Measurements from ENCODE around the gene RFLNA.
"Not testable (repeated sequence)": the region's sequence is repeated elsewhere in the genome, so short reads cannot be mapped to it uniquely, and the experiment has no call there.

The RFLNA gene

GRCh38 chr12:124321556-124322270, 26.8 kb downstream of the RFLNA start:
- TF ChIP-seq CTCF (conservative IDR thresholded peaks at IDR 0.05; ENCODE audit: control insufficient read depth, insufficient read depth, low read depth, low read length): no peak
- DNase-seq (ENCODE audit: low read depth): peak; percentile 37
- no peak overlapping the region for H3K4me3 ChIP-seq (ENCODE audit: control insufficient read depth, low read depth, low read length)

DNA sequence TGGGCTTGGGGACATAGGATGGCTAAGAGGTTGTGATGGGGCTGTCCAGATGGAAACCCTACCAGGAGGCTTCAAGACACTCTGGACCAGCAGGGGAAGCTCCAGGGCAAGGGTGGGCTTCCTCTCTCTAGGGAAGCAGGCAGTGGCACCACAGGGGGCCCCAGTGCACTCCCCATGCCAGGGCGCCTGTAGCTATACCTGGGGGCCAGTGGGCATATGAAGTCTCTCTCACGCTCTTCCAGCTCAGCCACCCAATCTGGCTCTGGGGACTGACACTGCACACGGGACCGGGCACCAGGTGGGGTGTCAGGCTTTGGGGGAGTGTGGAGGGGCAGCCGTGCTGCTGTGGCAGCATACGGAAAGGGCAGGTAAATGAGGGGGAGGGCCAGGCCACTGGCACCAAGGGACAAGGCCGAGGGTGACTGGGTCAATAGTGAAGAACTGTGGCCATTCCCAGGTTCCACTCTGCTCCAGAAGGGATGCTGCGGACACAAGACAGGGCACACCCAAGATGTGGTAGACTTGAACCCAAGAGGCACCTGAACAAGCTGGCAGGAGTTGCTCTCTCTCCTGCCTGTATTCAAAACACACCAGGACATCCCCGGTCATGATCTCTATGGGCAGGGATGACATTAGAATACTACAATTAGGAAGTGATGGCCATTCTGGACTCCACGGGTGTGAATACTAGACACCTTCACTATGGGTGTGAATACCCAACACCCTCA, 27.5 kb downstream of the RFLNA start:
- H3K4me3 ChIP-seq (ENCODE audit: control insufficient read depth, low read depth, low read length): no peak overlapping the region
- no peak for TF ChIP-seq CTCF (conservative IDR thresholded peaks at IDR 0.05; ENCODE audit: control insufficient read depth, insufficient read depth, low read depth, low read length)
- DNase-seq (ENCODE audit: low read depth): peak; percentile 20

GRCh38 chr12:124322999-124323328, 28.1 kb downstream of the RFLNA start:
- H3K4me3 ChIP-seq (ENCODE audit: control insufficient read depth, low read depth, low read length): not testable (repeated sequence)

GRCh38 chr12:124323771-124324530, 29.1 kb downstream of the RFLNA start:
- H3K4me3 ChIP-seq (ENCODE audit: control insufficient read depth, low read depth, low read length): no peak overlapping the region
- no peak for DNase-seq (ENCODE audit: low read depth)
- no peak for TF ChIP-seq CTCF (conservative IDR thresholded peaks at IDR 0.05; ENCODE audit: control insufficient read depth, insufficient read depth, low read depth, low read length)

More at GRCh38 chr12:124322999-124323328, 28.1 kb downstream of the RFLNA start:
- DNase-seq (ENCODE audit: low read depth): not testable (repeated sequence)

DNA sequence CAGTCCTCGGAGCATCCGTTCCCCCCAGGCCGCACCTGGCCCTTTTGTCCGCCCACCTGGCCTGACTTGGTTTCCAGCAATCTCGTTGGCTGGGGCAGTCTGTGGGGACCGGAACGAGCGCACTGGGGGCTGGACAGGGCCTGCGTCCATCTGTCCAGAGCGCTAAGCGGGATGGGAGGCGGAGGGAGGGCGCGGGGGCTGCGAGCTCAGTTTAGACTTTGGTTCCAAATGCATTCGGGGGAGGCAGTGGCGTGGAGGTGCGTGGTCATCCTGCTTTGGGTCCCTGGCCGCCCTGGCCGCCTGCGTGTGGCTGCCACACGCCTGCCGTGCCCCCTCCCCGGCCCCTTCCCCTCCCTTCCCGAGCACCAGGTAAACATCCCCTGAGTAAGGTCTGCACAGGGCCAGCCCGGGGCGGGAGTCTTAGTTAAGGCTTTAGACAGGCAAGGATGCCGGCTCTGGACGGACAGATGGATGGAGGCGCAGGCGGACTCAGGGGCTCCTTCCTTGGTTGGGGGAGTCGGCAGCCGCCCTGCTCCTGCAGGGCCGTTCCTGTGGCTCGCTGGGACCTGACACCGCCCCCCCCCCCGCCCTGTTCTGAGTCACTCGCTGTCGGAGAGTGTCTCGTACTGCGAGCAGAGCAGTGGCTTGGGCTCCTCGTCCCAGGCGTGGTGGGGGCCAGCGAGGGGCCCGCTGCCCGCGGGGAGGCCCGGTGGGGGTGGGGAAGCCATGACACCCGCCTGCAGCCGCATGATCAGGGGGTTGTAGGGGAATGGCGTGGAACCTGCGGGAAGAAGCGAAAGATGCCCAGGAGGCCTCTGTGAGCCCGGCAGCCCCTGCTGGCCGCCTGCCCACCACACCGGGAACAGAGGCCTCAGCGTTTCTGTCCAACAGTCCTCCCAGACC, 30.2 kb downstream of the RFLNA start:
- TF ChIP-seq CTCF (conservative IDR thresholded peaks at IDR 0.05; ENCODE audit: control insufficient read depth, insufficient read depth, low read depth, low read length): no peak
- no peak overlapping the region for H3K4me3 ChIP-seq (ENCODE audit: control insufficient read depth, low read depth, low read length)
- DNase-seq (ENCODE audit: low read depth): no peak

DNA sequence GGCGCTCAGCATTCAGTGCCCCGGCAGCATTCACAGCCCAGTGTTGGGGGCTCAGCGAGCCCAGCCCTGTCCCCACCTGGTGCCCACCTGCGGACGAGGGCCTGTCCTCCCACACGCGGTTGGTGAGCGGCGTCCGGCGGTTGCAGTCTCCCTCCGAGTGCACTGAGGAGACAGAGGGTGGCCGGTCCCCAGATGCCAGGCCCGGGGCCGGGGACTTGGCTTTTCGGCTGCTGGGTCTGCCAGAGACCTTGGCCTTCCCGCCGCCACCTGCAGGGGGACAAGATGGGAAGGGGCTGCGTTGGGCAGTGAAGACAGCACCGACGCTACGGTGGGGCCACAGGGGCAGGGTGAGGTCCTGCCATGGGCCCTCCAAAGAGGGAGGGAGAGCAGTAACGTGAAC, 31.2 kb downstream of the RFLNA start:
- no peak overlapping the region for H3K4me3 ChIP-seq (ENCODE audit: control insufficient read depth, low read depth, low read length)
- TF ChIP-seq CTCF (conservative IDR thresholded peaks at IDR 0.05; ENCODE audit: control insufficient read depth, insufficient read depth, low read depth, low read length): no peak

More for the DNA sequence above, 31.2 kb downstream of the RFLNA start:
- no peak for DNase-seq (ENCODE audit: low read depth)
